Measurements from ENCODE around the gene WDR44.

Gene WDR44

GRCh38 chrX:118423558-118423957 is 77.7 kb downstream of the WDR44 start:
- peaks cover 12% of the 10 kb centered on the region for H3K4me1 ChIP-seq (ENCODE audit: low read length)
- no peaks in the 10 kb centered on the region for H3K9me3 ChIP-seq (ENCODE audit: insufficient read depth, low read length)
- H3K9ac ChIP-seq (ENCODE audit: low read length): no peak overlapping the region
- H3K27me3 ChIP-seq (ENCODE audit: low read depth, low read length): no peaks in the 10 kb centered on the region
- H3K79me2 ChIP-seq (ENCODE audit: low read length): no peaks in the 10 kb centered on the region
- no peak overlapping the region for H3K4me3 ChIP-seq (ENCODE audit: low read length)
- H3K4me2 ChIP-seq (ENCODE audit: low read length): peak overlapping the region; percentile 34
- TF ChIP-seq, protein P1, sequence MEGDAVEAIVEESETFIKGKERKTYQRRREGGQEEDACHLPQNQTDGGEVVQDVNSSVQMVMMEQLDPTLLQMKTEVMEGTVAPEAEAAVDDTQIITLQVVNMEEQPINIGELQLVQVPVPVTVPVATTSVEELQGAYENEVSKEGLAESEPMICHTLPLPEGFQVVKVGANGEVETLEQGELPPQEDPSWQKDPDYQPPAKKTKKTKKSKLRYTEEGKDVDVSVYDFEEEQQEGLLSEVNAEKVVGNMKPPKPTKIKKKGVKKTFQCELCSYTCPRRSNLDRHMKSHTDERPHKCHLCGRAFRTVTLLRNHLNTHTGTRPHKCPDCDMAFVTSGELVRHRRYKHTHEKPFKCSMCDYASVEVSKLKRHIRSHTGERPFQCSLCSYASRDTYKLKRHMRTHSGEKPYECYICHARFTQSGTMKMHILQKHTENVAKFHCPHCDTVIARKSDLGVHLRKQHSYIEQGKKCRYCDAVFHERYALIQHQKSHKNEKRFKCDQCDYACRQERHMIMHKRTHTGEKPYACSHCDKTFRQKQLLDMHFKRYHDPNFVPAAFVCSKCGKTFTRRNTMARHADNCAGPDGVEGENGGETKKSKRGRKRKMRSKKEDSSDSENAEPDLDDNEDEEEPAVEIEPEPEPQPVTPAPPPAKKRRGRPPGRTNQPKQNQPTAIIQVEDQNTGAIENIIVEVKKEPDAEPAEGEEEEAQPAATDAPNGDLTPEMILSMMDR (IDR thresholded peaks at IDR 0.05; ENCODE audit: low read depth, low read length): no peak
- TF ChIP-seq EZH2phosphoT487 (IDR thresholded peaks at IDR 0.05; ENCODE audit: low read depth): no peak
- H3K27ac ChIP-seq (ENCODE audit: low read length): no peak overlapping the region
- peaks cover 4% of the 10 kb centered on the region; the same call in 1 of the 2 replicates for H4K20me1 ChIP-seq (ENCODE audit: insufficient read depth, low read length)
- no peaks in the 10 kb centered on the region for H3K36me3 ChIP-seq (replicated peaks; ENCODE audit: low read depth, low read length)
- no peak overlapping the region for H2AFZ ChIP-seq (ENCODE audit: low read depth, low read length)

- TF ChIP-seq EZH2phosphoT487 (IDR thresholded peaks at IDR 0.05; ENCODE audit: low read depth): no peak
- TF ChIP-seq, protein P1 (IDR thresholded peaks at IDR 0.05; ENCODE audit: low read depth, low read length): no peak
- Histone ChIP-seq H3K4me3 (ENCODE audit: low read length) (no peak overlapping the region), H3K79me2 (ENCODE audit: low read length) (no peaks in the 10 kb centered on the region), H3K9ac (ENCODE audit: low read length) (no peak overlapping the region), H3K9me3 (ENCODE audit: insufficient read depth, low read length) (no peaks in the 10 kb centered on the region), H3K27ac (ENCODE audit: low read length) (no peak overlapping the region), H4K20me1 (ENCODE audit: insufficient read depth, low read length) (no peaks in the 10 kb centered on the region), H3K36me3 (replicated peaks; ENCODE audit: low read depth, low read length) (peaks cover 4% of the 10 kb centered on the region), H3K4me1 (ENCODE audit: low read length) (no peaks in the 10 kb centered on the region), H3K27me3 (ENCODE audit: low read depth, low read length) (no peaks in the 10 kb centered on the region), H2AFZ (ENCODE audit: low read depth, low read length) (no peak overlapping the region), H3K4me2 (ENCODE audit: low read length) (no peak overlapping the region)
Observed at GRCh38 chrX:118432799-118433198, 86.9 kb downstream of the WDR44 start.

GRCh38 chrX:118437283-118437682 is 91.4 kb downstream of the WDR44 start:
- Histone ChIP-seq H3K9me3 (ENCODE audit: insufficient read depth, low read length) (no peaks in the 10 kb centered on the region), H3K4me2 (ENCODE audit: low read length) (no peak overlapping the region), H3K27ac (ENCODE audit: low read length) (no peak overlapping the region), H3K4me3 (ENCODE audit: low read length) (no peak overlapping the region), H3K4me1 (ENCODE audit: low read length) (no peaks in the 10 kb centered on the region), H2AFZ (ENCODE audit: low read depth, low read length) (no peak overlapping the region), H3K36me3 (replicated peaks; ENCODE audit: low read depth, low read length) (peaks cover 4% of the 10 kb centered on the region), H3K9ac (ENCODE audit: low read length) (no peak overlapping the region), H3K79me2 (ENCODE audit: low read length) (no peaks in the 10 kb centered on the region), H4K20me1 (ENCODE audit: insufficient read depth, low read length) (no peaks in the 10 kb centered on the region), H3K27me3 (ENCODE audit: low read depth, low read length) (no peaks in the 10 kb centered on the region)
- TF ChIP-seq, protein P1 (IDR thresholded peaks at IDR 0.05; ENCODE audit: low read depth, low read length): no peak
- TF ChIP-seq EZH2phosphoT487 (IDR thresholded peaks at IDR 0.05; ENCODE audit: low read depth): no peak

- no peak overlapping the region for H3K9ac ChIP-seq (ENCODE audit: low read length)
- H3K4me3 ChIP-seq (ENCODE audit: low read length): no peak overlapping the region
- H3K27me3 ChIP-seq (ENCODE audit: low read depth, low read length): no peaks in the 10 kb centered on the region
- no peaks in the 10 kb centered on the region for H3K9me3 ChIP-seq (ENCODE audit: insufficient read depth, low read length)
- no peak overlapping the region for H3K4me2 ChIP-seq (ENCODE audit: low read length)
- no peaks in the 10 kb centered on the region for H3K79me2 ChIP-seq (ENCODE audit: low read length)
- no peaks in the 10 kb centered on the region for H4K20me1 ChIP-seq (ENCODE audit: insufficient read depth, low read length)
- H2AFZ ChIP-seq (ENCODE audit: low read depth, low read length): no peak overlapping the region
- H3K27ac ChIP-seq (ENCODE audit: low read length): no peak overlapping the region
- peaks cover 2% of the 10 kb centered on the region for H3K36me3 ChIP-seq (replicated peaks; ENCODE audit: low read depth, low read length)
- TF ChIP-seq EZH2phosphoT487 (IDR thresholded peaks at IDR 0.05; ENCODE audit: low read depth): no peak
- TF ChIP-seq, protein P1 (IDR thresholded peaks at IDR 0.05; ENCODE audit: low read depth, low read length): no peak
- H3K4me1 ChIP-seq (ENCODE audit: low read length): no peaks in the 10 kb centered on the region
Observed at GRCh38 chrX:118448273-118448783, 102.4 kb downstream of the WDR44 start.
